T-helper 1 cell treated with Interleukin-12 subunit alpha and Interleukin-12 subunit beta and Interleukin-4 antibody, amounts not matched to agents 30 ng/mL and 1 ng/mL, for 36 hours (primary cell): ENCODE measurements around the gene COL25A1. TPM values are rescaled to one million over a fixed set of nuclear protein-coding genes. Genes with fewer than 3 reads are reported as not detected.

Experiments used
- intact Hi-C: fragments of 100-400 bp; cut with micrococcal nuclease; formaldehyde crosslinking; loops from one replicate; pipeline ENCODE4 v1.15.1; 2024
- total RNA-seq: library from RNA; stranded (reverse); gene quantifications from 2 replicates; pipeline ENCODE4 v1.2.3, GENCODE V29; 2022

COL25A1 gene
- total RNA-seq, 1 donor from 2014 or later: not detected

GRCh38 chr4:108830509-108831244 lies 471.8 kb downstream of the COL25A1 start:
- intact Hi-C loops: loop anchor here (10.0 kb wide), 2 partner anchors 994 to 1144 kb away; partner anchors contain the start of gene RRH

- intact Hi-C loops: loop anchor here (10.0 kb wide), 2 partner anchors 995 to 1145 kb away; partner anchors contain the start of gene RRH
Observed at GRCh38 chr4:108829966-108830492, 472.4 kb downstream of the COL25A1 start.

DNA sequence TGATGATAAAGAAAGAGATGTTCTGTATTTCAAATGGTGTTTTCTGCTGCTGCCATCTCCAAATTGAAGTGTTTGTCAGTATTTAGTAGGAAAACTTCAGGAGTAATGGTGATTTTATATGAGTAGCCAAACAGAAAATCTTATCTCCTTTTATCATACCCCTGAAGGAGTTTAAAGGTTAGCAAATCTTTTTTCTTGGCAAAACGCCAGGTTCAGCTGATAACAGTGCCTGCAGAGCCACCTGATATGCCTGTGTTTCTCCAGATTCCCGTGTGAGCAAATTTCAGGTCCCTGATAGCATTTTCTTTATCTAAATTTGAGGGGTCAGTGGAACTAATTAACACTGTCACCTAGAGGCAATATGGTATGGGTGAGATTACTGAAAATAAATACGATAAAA lies 473.8 kb downstream of the COL25A1 start:
- intact Hi-C loops: no loop called here

- intact Hi-C loops: no loop called here
Observed at GRCh38 chr4:108825737-108826136, 476.7 kb downstream of the COL25A1 start.

GRCh38 chr4:108821351-108821930 lies 481.0 kb downstream of the COL25A1 start:
- intact Hi-C loops: no loop called here

- intact Hi-C loops: no loop called here
Observed at GRCh38 chr4:108820492-108821350, 481.7 kb downstream of the COL25A1 start.

DNA sequence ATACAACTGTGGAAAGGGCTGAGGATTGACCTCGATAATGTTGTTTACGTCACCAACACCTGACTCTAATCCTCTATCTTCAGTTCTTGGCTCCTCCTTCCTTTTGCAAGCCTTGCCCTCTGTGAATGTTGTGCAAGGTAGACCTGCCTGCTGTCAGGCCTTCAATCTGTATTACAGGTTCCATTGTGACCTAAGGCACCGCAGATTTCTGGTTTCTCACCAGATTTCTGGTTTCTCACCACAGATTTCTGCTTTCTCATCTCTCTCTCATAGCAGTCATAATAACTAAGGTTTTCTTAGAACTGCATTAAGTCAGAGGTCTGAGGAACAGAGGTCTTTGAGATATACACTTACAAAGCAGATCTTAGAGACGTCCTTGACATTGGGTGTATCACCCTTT lies 488.1 kb downstream of the COL25A1 start:
- intact Hi-C loops: no loop called here

DNA sequence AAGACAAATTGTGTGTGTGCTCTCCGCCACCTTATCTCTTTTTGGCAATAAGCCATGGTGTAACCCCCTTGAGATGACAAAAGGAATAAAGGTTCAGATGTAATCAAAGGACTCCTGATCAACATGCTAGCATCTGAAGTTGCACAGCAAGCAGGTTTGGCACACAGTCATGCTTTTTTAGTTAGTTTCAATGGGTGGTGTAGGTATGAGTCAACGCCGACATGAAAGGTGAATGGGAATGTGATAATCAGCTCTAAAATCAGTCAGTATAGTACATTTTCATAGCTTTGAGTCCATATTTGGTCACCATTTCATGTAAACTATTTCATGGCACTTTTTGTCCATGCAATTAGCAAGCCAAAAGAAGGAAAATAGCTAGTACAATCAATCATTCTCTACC lies 489.2 kb downstream of the COL25A1 start:
- intact Hi-C loops: no loop called here

GRCh38 chr4:108811486-108811885 lies 491.0 kb downstream of the COL25A1 start:
- intact Hi-C loops: no loop called here

GRCh38 chr4:108810087-108810486 lies 492.4 kb downstream of the COL25A1 start:
- intact Hi-C loops: no loop called here

DNA sequence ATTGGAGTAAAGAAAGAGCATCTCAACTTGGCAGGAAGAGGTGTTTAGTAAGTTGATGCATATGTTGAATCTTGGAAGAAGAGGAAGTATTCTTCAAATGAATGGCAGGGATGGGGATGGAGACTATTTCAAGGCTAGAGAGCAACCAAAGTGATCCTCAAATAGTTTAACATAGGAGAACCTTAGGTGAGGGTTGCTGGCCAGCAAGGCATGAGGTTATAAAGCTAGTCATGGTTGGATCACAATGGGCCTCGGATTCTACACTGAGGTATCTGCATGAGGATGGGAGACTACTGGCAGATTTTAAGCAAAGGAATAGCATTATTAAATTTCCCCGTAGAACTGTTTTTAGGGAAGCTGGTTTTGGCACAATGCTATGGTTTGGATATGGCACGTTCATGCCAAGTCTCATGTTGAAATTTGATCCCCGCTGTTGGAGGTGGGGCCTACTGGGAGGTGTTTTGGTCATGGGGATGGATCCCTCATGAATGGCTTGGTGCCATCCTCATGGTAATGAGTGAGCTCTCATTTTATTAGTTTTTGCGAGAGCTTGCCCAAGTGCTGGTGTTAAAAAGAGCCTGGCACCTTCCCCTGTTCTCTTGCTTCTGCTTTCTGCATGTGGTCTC lies 497.7 kb downstream of the COL25A1 start:
- intact Hi-C loops: no loop called here

DNA sequence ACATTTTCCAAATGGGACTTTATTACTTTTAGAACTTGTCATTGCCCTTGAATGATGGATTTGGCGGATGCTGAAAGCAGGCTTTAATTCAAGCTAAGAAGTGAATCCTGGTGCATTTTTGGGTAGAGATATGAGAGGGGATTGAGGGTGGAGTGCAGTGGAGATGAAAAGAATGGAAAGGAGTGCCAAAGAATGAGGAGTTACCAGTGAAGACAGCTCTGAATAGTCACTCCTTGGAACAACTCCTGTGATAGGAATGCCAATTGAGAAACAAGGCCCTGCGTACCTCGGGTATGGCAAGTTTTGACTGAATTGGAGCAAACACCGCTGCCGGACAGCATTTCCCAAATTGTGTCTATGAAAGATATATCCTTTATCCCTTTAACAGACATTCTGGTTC lies 503.2 kb downstream of the COL25A1 start:
- intact Hi-C loops: no loop called here

DNA sequence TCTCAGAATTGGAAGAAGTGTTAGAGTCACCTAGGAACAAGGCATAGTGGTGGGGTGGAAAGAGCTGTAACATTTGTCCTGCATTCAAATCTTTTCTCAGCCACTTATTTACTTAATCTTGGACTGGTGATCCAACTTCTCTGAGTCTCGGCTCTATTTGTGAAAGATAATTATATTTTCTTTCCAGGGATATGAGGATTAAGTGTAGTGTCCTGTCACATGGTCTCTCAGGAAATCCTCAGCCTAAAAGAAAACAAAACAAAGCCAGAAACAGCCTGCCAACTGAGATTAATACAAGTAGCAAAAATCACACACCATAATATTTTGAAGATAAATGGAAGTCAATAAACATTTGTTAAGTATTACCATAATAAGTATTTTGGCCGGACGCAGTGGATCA lies 506.3 kb downstream of the COL25A1 start:
- intact Hi-C loops: no loop called here

DNA sequence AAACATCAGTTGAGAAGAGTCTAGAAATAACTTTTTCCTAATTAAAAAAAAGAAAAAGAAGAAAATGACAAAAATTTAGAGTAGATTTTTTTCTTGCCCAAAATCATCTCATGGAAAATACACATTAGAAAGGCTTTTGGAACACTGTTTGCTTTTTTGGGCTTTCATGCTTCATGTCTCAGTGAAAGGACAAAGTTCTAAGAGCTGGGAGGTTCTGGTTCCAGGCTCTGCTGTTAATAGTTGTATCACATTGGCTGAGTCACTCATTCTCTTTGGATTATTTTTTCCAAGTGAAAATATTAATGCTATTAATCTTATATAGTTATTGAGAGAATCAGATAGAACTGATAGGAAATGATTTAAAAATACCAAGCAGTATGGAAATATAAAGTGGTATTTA lies 506.7 kb downstream of the COL25A1 start:
- intact Hi-C loops: no loop called here

DNA sequence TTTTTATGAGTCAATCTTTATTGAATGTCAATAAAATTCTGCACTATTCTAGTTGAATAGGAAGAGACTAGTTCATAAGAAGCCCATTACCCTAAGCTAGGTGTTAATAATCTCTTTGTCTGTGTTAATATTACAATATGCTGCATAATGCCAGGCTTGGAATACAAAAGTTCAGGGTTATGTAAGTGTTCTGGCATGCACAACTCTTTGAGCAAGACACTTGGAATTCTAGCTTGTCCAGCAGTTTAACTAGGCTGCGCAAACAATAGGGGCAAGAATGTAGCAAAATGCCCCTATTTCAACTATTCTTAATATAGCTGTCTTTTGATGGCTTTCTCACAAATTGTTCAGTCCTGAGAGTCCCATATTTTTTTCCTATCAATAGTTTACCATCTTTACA lies 508.3 kb downstream of the COL25A1 start:
- intact Hi-C loops: no loop called here

DNA sequence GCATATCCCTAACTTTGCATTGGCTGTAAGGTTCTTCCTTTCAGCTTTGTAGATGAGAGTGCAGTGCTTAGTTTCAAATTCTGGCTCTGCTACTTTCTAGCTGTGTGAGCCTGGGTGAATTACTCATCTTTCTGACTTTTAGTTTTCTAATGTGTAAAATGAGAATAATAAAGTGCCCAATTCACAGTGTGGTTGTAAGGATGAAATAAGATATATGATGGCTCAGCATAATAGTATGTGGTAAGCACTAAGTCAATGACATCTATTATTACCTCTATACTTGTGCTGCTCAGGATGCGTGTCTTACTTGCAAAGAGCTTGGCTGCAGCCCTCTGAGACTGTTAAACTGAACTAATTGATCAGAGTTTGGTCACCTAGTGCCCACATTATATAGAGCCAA lies 509.0 kb downstream of the COL25A1 start:
- intact Hi-C loops: no loop called here

- intact Hi-C loops: no loop called here
Observed at GRCh38 chr4:108788731-108789130, 513.7 kb downstream of the COL25A1 start.

DNA sequence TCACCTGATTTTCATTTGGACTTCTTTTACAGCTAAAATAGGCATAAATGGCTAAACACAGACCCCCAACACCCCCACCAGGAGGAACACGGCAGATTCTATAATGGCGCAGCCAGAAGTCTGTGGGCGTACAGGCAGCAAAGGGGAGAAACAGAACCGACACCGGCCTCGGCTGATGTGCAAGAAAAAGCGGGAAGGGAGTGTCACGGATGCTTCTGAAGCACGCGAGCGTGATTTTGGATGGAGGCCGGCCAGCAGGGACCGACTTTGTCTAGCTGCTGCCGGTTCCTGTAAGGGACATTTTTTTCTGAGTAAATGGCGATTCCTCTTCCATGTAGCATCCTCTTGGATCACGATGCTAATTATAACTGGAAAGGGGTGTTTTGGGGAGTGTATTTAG lies 514.7 kb downstream of the COL25A1 start:
- intact Hi-C loops: no loop called here

DNA sequence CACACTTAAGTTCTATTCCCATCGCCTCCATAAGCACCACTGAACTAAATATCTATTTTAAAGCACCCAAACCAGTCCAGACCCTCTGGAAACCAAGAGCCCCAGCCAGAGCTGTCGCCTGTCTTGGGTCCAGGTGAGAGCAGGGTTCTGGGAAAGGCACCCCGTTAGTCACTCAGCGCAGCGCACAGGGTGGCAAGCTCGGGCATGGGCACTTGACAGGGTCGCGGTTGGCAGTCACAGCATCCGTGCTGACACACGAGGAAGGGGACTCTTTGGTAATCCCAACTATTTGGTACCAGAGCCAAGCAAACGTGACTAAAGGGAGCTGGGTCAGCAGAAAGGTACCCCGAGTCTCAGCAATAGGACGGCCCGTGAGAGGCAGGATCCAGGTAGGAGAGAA lies 515.4 kb downstream of the COL25A1 start:
- intact Hi-C loops: no loop called here

- intact Hi-C loops: no loop called here
Observed at GRCh38 chr4:108786351-108786750, 516.1 kb downstream of the COL25A1 start.
